Stimulated activated CD4-positive, alpha-beta T cell treated with anti-CD3 and anti-CD28 coated beads, Interleukin-12 subunit alpha, Interleukin-12 subunit beta, amount 100 ng/mL, for 48 hours (primary cell): ENCODE measurements around the gene SMAD1.

Source experiments
- DNase-seq, 3 donors: peaks; one replicate each; pipeline ENCODE4 v3.0.0-alpha.2; 2020; ENCODE audit warnings: low read depth in 2 of 3, low spot score in 1 of 3

SMAD1 gene

GRCh38 chr4:145488310-145488709 is 6.7 kb downstream of the SMAD1 start:
- DNase-seq: no peak

GRCh38 chr4:145489556-145489955 is 7.9 kb downstream of the SMAD1 start:
- DNase-seq: no peak

- DNase-seq: no peak
These were observed 8.7 kb downstream of the SMAD1 start for GRCh38 chr4:145490361-145490760.

GRCh38 chr4:145490796-145491195 is 9.1 kb downstream of the SMAD1 start:
- no peak for DNase-seq

GRCh38 chr4:145492376-145492775 is 10.7 kb downstream of the SMAD1 start:
- no peak for DNase-seq

- DNase-seq: no peak
These were observed 11.5 kb downstream of the SMAD1 start for GRCh38 chr4:145493166-145493565.

GRCh38 chr4:145494666-145495270 is 13.1 kb downstream of the SMAD1 start:
- no peak for DNase-seq

- DNase-seq: no peak
These were observed 14.6 kb downstream of the SMAD1 start for GRCh38 chr4:145496292-145496691.

GRCh38 chr4:145497199-145498149 is 15.8 kb downstream of the SMAD1 start:
- no peak for DNase-seq

GRCh38 chr4:145498430-145498829 is 16.8 kb downstream of the SMAD1 start:
- DNase-seq: no peak

- no peak for DNase-seq
These were observed 19.5 kb downstream of the SMAD1 start for GRCh38 chr4:145501051-145501660.

- DNase-seq: no peak
These were observed 21.2 kb downstream of the SMAD1 start for GRCh38 chr4:145502809-145503208.

GRCh38 chr4:145503486-145504072 is 21.9 kb downstream of the SMAD1 start:
- no peak for DNase-seq

- no peak for DNase-seq
These were observed 24.3 kb downstream of the SMAD1 start for GRCh38 chr4:145505995-145506394.

- DNase-seq: no peak
These were observed 26.0 kb downstream of the SMAD1 start for GRCh38 chr4:145507636-145508035.

- DNase-seq: no peak
These were observed 30.4 kb downstream of the SMAD1 start for GRCh38 chr4:145511913-145512522.

GRCh38 chr4:145513020-145513621 is 31.5 kb downstream of the SMAD1 start:
- DNase-seq: no peak

GRCh38 chr4:145520172-145520571 is 38.5 kb downstream of the SMAD1 start:
- DNase-seq: no peak

GRCh38 chr4:145521282-145521681 is 39.6 kb downstream of the SMAD1 start:
- DNase-seq: no peak

GRCh38 chr4:145523117-145523516 is 41.5 kb downstream of the SMAD1 start:
- DNase-seq: no peak

- no peak for DNase-seq
These were observed 42.9 kb downstream of the SMAD1 start for GRCh38 chr4:145524552-145524951.
